Raji (cell line): ENCODE data around the gene C17orf107.

Experiments
- POLR2A ChIP-seq: IDR thresholded peaks from 2 replicates; pipeline ENCODE4 v1.6.1; 2011; ENCODE audit warnings: low read depth, low read length, control low read depth; ENCODE audit not compliant: insufficient read depth

The C17orf107 gene

GRCh38 chr17:4913994-4914393 is 14.7 kb downstream of the C17orf107 start:
- TF ChIP-seq POLR2A: no peak

DNA sequence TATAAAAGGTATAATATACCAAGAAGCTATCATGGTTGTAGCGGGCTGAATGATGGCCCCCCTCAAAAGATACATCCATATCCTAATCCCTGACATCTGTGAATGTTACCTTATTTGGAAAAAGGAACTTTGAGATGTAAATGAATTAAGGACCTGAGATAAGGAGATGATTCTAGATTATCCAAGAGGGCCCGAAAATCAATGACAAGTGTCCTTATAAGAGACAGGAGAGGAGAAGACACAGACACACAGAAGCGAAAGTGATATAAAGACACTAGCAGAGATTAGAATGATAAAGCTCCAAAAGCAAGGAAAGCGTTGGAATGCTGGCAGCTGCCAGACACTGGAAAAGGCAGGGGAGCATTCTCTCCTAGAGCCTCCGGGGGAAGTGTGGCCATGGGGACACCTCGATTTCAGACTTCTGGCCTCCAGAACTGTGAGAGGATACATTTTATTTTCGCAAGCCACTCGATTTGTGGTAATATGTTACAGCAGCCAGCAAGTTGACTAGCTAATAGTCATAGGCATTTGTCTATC is 20.2 kb downstream of the C17orf107 start:
- no peak for TF ChIP-seq POLR2A

GRCh38 chr17:4920351-4921048 is 21.2 kb downstream of the C17orf107 start:
- TF ChIP-seq POLR2A: no peak

DNA sequence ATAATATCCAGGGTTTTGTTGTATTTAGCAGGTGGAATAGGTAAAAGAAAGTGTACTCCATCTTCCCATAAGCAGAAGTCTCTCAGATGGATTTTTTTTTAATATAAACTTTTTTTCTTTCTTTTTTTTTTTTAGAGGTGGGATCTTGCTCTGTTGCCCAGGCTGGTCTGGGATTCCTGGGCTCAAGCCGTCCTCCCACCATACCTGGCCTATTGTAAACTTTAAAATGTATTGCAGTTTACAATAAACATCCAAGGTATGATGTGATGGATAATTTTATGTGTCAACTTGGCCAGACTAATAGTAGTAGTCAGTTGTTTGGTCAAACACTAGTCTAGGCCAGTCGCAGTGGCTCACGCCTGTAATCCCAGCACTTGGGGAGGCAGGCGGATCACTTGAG is 22.0 kb downstream of the C17orf107 start:
- TF ChIP-seq POLR2A: no peak

DNA sequence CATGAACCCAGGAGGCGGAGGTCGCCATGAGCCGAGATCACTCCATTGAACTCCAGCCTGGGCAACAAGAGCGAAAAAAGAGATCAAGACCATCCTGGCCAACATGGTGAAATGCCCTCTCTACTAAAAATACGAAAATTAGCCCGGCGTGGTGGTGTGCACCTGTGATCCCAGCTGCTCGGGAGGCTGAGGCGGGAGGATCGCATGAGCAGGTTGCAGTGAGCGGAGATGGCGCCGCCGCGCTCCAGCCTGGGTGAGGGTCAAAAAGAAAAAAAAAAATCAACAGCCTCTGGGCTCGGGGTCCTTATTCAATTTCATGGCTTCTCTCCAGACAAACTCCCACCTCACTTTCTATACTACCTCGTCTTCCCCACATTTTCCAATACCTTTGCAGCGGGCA is 29.5 kb downstream of the C17orf107 start:
- TF ChIP-seq POLR2A: no peak

GRCh38 chr17:4931963-4932362 is 32.6 kb downstream of the C17orf107 start, which contains the start of gene GP1BA:
GP1BA (plus strand) TSS chr17:4932277; CDS start chr17:4932605, 328 bp downstream.
- TF ChIP-seq POLR2A: no peak

- TF ChIP-seq POLR2A: no peak
Observed at GRCh38 chr17:4932756-4933155, 33.4 kb downstream of the C17orf107 start.

- no peak for TF ChIP-seq POLR2A
Observed at GRCh38 chr17:4933646-4934045, 34.3 kb downstream of the C17orf107 start.

- TF ChIP-seq POLR2A: peak; percentile 49; the same call in 1 of the 2 replicates
Observed at GRCh38 chr17:4934173-4934979, 35.0 kb downstream of the C17orf107 start.

GRCh38 chr17:4935650-4936049 is 36.3 kb downstream of the C17orf107 start:
- TF ChIP-seq POLR2A: no peak

GRCh38 chr17:4936436-4936835 is 37.1 kb downstream of the C17orf107 start:
- no peak for TF ChIP-seq POLR2A

DNA sequence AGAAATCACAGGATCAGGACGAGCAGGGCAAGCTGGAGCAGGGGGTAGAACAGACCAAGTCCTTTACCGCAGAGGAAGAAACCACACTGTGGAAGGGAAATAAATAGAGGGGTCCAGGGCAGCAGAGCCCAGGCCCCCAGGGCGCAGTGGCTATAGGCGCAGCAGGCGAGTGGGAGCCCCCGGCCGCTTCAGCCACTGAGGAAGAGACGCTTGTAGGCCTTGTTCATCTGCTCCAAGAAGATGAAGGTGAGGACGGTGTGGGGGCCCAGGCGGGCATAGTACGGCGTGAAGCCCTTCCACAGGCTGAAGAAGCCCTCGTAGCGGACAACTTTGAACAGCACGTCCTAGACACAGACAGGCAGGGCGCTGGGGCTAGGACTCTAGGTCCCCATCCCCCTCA is 38.2 kb downstream of the C17orf107 start:
- TF ChIP-seq POLR2A: no peak

- TF ChIP-seq POLR2A: no peak
Observed at GRCh38 chr17:4938069-4938491, 38.7 kb downstream of the C17orf107 start.

DNA sequence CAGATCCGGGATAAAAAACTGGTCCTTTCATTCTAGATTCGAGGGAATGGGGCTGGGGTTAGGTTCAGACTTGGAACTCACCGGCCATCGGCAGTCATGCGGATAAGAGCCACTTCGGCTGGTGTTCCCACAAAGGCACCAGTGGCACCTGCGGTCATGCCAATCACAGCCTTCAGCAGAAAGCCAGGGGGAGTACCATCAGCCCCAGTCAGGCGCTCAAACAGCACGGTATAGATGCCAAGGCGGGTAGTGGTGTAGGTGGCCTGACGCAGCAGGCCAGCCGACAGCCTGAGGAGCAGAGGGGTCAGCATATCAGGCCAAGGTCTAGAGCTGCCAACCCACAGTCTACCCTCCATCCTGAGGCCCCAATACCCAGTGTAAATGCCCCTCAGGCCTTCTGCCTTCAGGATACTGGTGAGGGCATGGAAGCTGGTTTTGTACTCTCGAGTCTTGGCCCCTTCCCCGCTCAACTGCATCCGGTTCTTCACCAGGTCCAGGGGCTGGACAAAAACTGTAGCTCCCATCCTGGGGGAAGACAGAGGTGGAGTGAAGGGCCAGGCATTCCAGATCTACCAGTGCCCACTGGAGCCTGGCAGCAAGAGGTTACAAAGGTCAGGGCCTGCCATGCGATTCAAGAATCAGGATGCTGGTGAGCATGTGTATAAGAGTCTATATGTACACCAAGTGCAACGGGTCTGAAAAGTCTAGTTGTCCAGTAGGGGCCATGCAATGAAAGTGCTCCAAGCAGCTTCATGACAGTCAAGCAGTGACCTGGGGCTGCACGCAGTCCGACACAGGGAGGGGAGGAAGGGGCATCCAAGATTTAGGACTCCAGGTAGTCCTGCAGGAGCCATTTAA is 39.6 kb downstream of the C17orf107 start:
- TF ChIP-seq POLR2A: no peak

- TF ChIP-seq POLR2A: no peak
Observed at GRCh38 chr17:4939546-4939795, 40.1 kb downstream of the C17orf107 start.

- TF ChIP-seq POLR2A: peak; percentile 82
Observed at GRCh38 chr17:4939796-4940554, 40.6 kb downstream of the C17orf107 start, which contains the start of the genes RNF167 and SLC25A11. RNF167 (plus strand) TSS chr17:4940268; CDS start chr17:4940910, 642 bp downstream. SLC25A11 (minus strand) TSS chr17:4940046; CDS start chr17:4939910, 136 bp downstream.
